Neuronal stem cell (in vitro differentiated cells): ENCODE data around the gene LGR6.
"Not testable (repeated sequence)": the region's sequence is repeated elsewhere in the genome, so short reads cannot be mapped to it uniquely, and the experiment has no call there.

ENCODE experiments used
- DNase-seq: peaks from one replicate; pipeline ENCODE4 v3.0.0-alpha.2; 2013; ENCODE audit warnings: low spot score
- H2AFZ ChIP-seq: one replicate; pipeline ENCODE4 v1.6.1; 2013; ENCODE audit warnings: mild to moderate bottlenecking, low read length, inconsistent platforms
- H2AK5ac ChIP-seq: 2 replicates; pipeline ENCODE4 v1.6.1; 2013; ENCODE audit warnings: low read depth, mild to moderate bottlenecking, inconsistent platforms, low read length, moderate library complexity, mixed read lengths
- H2BK120ac ChIP-seq: 2 replicates; pipeline ENCODE4 v1.6.1; 2013; ENCODE audit warnings: low read depth, mild to moderate bottlenecking, inconsistent platforms, low read length, moderate library complexity, mixed read lengths
- H2BK12ac ChIP-seq: one replicate; pipeline ENCODE4 v1.6.1; 2013; ENCODE audit warnings: low read length, inconsistent platforms
- H2BK15ac ChIP-seq: 2 replicates; pipeline ENCODE4 v1.6.1; 2013; ENCODE audit warnings: mild to moderate bottlenecking, low read length, inconsistent platforms, mixed read lengths
- H2BK5ac ChIP-seq: one replicate; pipeline ENCODE4 v1.6.1; 2013; ENCODE audit warnings: inconsistent platforms, mild to moderate bottlenecking, low read length, moderate library complexity
- H3K14ac ChIP-seq: one replicate; pipeline ENCODE4 v1.6.1; 2013; ENCODE audit warnings: low read length, inconsistent platforms
- H3K18ac ChIP-seq: 2 replicates; pipeline ENCODE4 v1.6.1; 2013; ENCODE audit warnings: low read length, inconsistent platforms
- H3K23ac ChIP-seq: 2 replicates; pipeline ENCODE4 v1.6.1; 2013; ENCODE audit warnings: low read depth, mild to moderate bottlenecking, mixed read lengths, low read length, inconsistent platforms; ENCODE audit not compliant: poor library complexity
- H3K27ac ChIP-seq: replicated peaks from 3 replicates; pipeline ENCODE4 v1.5.1; 2013; ENCODE audit warnings: low read length, inconsistent platforms
- H3K27me3 ChIP-seq, 3 experiments: 2 replicates each; pipeline ENCODE4 v1.6.1; 2013; ENCODE audit warnings: low read length in 3 of 3, mild to moderate bottlenecking in 2 of 3, inconsistent platforms in 1 of 3, low read depth in 1 of 3, mixed read lengths in 1 of 3, moderate library complexity in 1 of 3; ENCODE audit not compliant: control insufficient read depth in 3 of 3, insufficient read depth in 3 of 3
- H3K36me3 ChIP-seq, 2 donors: replicated peaks in 1 of 2; 2 replicates each; pipeline ENCODE4 v1.6.1; 2013; ENCODE audit warnings: low read length in 2 of 2; ENCODE audit not compliant: control insufficient read depth in 2 of 2, insufficient read depth in 2 of 2
- H3K4ac ChIP-seq: 2 replicates; pipeline ENCODE4 v1.6.1; 2013; ENCODE audit warnings: inconsistent platforms, mild to moderate bottlenecking, low read length, moderate library complexity
- H3K4me1 ChIP-seq, 2 donors: 1 replicate in 1 of 2; 2 replicates in 1 of 2; pipeline ENCODE4 v1.6.1; 2013; ENCODE audit warnings: low read length in 2 of 2, low read depth in 1 of 2; ENCODE audit not compliant: control insufficient read depth in 2 of 2, insufficient read depth in 1 of 2
- H3K4me2 ChIP-seq: one replicate; pipeline ENCODE4 v1.6.1; 2013; ENCODE audit warnings: mild to moderate bottlenecking, low read length, inconsistent platforms; ENCODE audit not compliant: insufficient read depth, poor library complexity, severe bottlenecking
- H3K4me3 ChIP-seq, 2 donors: 2 replicates each; pipeline ENCODE4 v1.5.1; 2013; ENCODE audit warnings: low read length in 2 of 2, mild to moderate bottlenecking in 2 of 2, inconsistent platforms in 1 of 2, moderate library complexity in 1 of 2
- H3K79me1 ChIP-seq: one replicate; pipeline ENCODE4 v1.6.1; 2013; ENCODE audit warnings: low read depth, mild to moderate bottlenecking, inconsistent platforms, low read length, moderate library complexity
- H3K9ac ChIP-seq: one replicate; pipeline ENCODE4 v1.6.1; 2013; ENCODE audit warnings: mild to moderate bottlenecking, low read depth, low read length, inconsistent platforms; ENCODE audit not compliant: poor library complexity
- H3K9me3 ChIP-seq, 2 donors: replicated peaks in 1 of 2; 2 replicates each; pipeline versions ENCODE3 to v1.6.1; 2013; ENCODE audit warnings: low read length in 2 of 2, mild to moderate bottlenecking in 2 of 2, inconsistent platforms in 1 of 2, low read depth in 1 of 2, mixed read lengths in 1 of 2, moderate library complexity in 1 of 2; ENCODE audit not compliant: control insufficient read depth in 2 of 2, insufficient read depth in 1 of 2
- H4K8ac ChIP-seq: one replicate; pipeline ENCODE4 v1.6.1; 2013; ENCODE audit warnings: low read depth, mild to moderate bottlenecking, inconsistent platforms, low read length, moderate library complexity
- H4K91ac ChIP-seq: one replicate; pipeline ENCODE4 v1.6.1; 2013; ENCODE audit warnings: low read length, low read depth, mild to moderate bottlenecking, inconsistent platforms; ENCODE audit not compliant: poor library complexity
- WGBS, 2 donors: extraction: QIAGEN DNeasy Blood & Tissue Kit; methylation state at CpG; one replicate each; pipeline ENCODE4 v1.1.7; 2013; ENCODE audit warnings: missing lambda C conversion rate in 2 of 2, mixed read lengths in 1 of 2; ENCODE audit not compliant: insufficient read length in 2 of 2, insufficient replicate concordance in 1 of 2; ENCODE audit errors: extremely low coverage in 2 of 2; 5-methylcytosine and 5-hydroxymethylcytosine counted together

Gene LGR6

GRCh38 chr1:202259705-202260104 lies 66.1 kb downstream of the LGR6 start:
- no peak overlapping the region for H2AK5ac ChIP-seq
- H3K4ac ChIP-seq = no peak overlapping the region
- H3K4me2 ChIP-seq = no peak overlapping the region
- WGBS, 2 donors = no CpG with 5 or more reads among the region's 7 CpGs
- H3K9me3 ChIP-seq = no peaks in the 10 kb centered on the region
- no peak overlapping the region for H2BK15ac ChIP-seq
- no peak overlapping the region for H3K9ac ChIP-seq
- H3K27ac ChIP-seq = no peak overlapping the region
- no peak overlapping the region for H3K4me3 ChIP-seq
- no peaks in the 10 kb centered on the region for H3K36me3 ChIP-seq
- H4K91ac ChIP-seq = no peak overlapping the region
- H3K27me3 ChIP-seq = peaks cover 0 to 15% (median 0%) of the 10 kb centered on the region in 3 experiments
- no peak overlapping the region for H3K18ac ChIP-seq
- H4K8ac ChIP-seq = no peak overlapping the region
- no peak overlapping the region for H3K23ac ChIP-seq
- no peak overlapping the region for H2BK12ac ChIP-seq
- H3K4me1 ChIP-seq = no peaks in the 10 kb centered on the region
- no peaks in the 10 kb centered on the region for H3K79me1 ChIP-seq
- no peak overlapping the region for H2BK5ac ChIP-seq
- no peak overlapping the region for H3K14ac ChIP-seq
- peak overlapping the region; percentile 4 for H2AFZ ChIP-seq
- no peak for DNase-seq
- no peak overlapping the region for H2BK120ac ChIP-seq

- not testable (repeated sequence) for H3K79me1 ChIP-seq, H4K91ac ChIP-seq, H2BK15ac ChIP-seq, H3K27ac ChIP-seq, H3K9me3 ChIP-seq, H2AFZ ChIP-seq, H2BK5ac ChIP-seq, H3K4ac ChIP-seq, H3K4me2 ChIP-seq, H3K14ac ChIP-seq, H3K4me1 ChIP-seq, H2BK12ac ChIP-seq, DNase-seq, H3K9ac ChIP-seq, H2AK5ac ChIP-seq, H2BK120ac ChIP-seq, H3K4me3 ChIP-seq, H3K23ac ChIP-seq, H3K18ac ChIP-seq, H3K36me3 ChIP-seq, H4K8ac ChIP-seq
- peaks cover 0 to 29% (median 0%) of the 10 kb centered on the region in 3 experiments for H3K27me3 ChIP-seq
- WGBS, 2 donors = no CpG with 5 or more reads among the region's 4 CpGs
Observed at GRCh38 chr1:202261209-202261958, 67.8 kb downstream of the LGR6 start.

DNA sequence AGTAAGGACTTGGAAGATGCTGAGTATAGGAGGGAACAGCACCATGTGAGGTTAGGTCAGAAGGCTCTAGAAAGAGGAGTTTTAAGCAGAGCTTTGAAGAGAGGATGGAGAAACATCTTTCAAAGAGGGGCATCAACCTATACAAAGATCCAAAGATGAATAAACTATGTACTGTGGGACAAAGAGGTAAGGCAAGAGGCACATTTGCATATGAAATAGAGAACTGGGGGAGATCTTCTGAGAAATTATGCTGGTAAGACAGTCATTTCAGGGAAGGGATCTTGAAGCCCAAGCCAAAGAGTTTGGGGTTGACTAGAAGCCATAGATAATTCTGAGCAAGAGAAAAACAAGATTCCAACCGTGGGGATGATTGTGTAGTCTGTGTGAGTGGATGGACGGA lies 70.0 kb downstream of the LGR6 start:
- Histone ChIP-seq H2BK5ac (no peak overlapping the region), H3K36me3 (no peaks in the 10 kb centered on the region), H3K79me1 (no peaks in the 10 kb centered on the region), H4K91ac (no peak overlapping the region), H3K27ac (no peak overlapping the region), H3K4ac (no peak overlapping the region), H2AFZ (no peak overlapping the region), H2BK120ac (no peak overlapping the region), H2AK5ac (no peak overlapping the region), H3K18ac (no peak overlapping the region), H3K4me3 (no peak overlapping the region), H3K14ac (no peak overlapping the region), H3K4me2 (no peak overlapping the region), H3K23ac (no peak overlapping the region), H3K9ac (no peak overlapping the region), H3K4me1 (peaks cover 0 to 5% of the 10 kb centered on the region in 2 donors), H2BK12ac (no peak overlapping the region), H2BK15ac (no peak overlapping the region), H3K9me3 (no peaks in the 10 kb centered on the region), H4K8ac (no peak overlapping the region), H3K27me3 (peaks cover 0 to 42% (median 0%) of the 10 kb centered on the region in 3 experiments)
- DNase-seq = no peak
- 100% methylated on average over 1 of the region's 2 CpGs; no CpG with 5 or more reads in 1 of the 2 donors for WGBS, 2 donors

DNA sequence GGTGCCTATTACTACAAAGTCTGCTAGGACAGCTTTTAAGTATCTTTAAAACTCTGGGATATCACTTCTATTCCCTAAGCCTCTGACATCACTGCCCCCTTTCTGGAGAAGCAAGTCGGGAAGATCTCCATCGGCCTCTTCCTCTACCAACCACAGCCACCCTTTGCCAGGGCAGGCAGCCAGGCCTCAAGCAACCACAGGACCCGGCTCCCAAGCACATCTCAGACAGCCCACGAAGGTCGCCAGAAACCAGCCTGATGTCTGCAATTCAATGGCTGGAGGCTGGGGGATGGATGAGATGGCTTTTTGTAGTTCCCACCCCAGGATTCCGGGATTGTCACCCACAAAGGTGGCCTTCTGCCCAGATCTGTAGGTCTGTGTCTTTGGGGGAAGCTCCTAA lies 70.7 kb downstream of the LGR6 start:
- Histone ChIP-seq H2BK12ac (no peak overlapping the region), H3K23ac (no peak overlapping the region), H3K4ac (no peak overlapping the region), H3K9me3 (no peaks in the 10 kb centered on the region), H2BK120ac (no peak overlapping the region), H3K9ac (no peak overlapping the region), H3K14ac (no peak overlapping the region), H3K18ac (no peak overlapping the region), H4K8ac (no peak overlapping the region), H3K27me3 (peaks cover 0 to 49% (median 0%) of the 10 kb centered on the region in 3 experiments), H4K91ac (no peak overlapping the region), H2AK5ac (no peak overlapping the region), H2BK5ac (no peak overlapping the region), H2BK15ac (no peak overlapping the region), H3K27ac (no peak overlapping the region), H3K36me3 (no peaks in the 10 kb centered on the region), H3K4me2 (no peak overlapping the region), H3K79me1 (no peaks in the 10 kb centered on the region), H2AFZ (no peak overlapping the region), H3K4me1 (peaks cover 0 to 9% of the 10 kb centered on the region in 2 donors), H3K4me3 (no peak overlapping the region)
- no CpG with 5 or more reads among the region's 6 CpGs for WGBS, 2 donors
- no peak for DNase-seq
